ENCODE data around the gene PPP1R1C.

PPP1R1C gene

DNA sequence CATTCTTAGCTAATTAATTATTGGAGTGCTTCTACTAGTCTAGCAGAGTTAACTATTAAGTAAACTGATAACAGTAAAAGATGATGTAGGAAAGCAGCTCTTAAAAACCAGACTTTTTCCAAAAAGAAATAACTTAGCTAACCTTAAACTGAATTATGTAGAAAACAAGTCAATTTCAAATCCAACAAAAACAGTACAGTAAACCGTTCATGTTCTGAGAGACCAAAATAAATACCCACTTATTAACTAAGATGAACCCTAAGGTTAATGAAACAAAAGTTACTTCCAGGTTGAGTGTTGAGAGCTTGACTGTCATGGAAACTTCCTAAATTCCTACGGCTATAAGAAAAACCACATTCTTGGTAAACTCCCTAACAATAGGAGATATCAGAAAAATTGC lies 181.2 kb downstream of the PPP1R1C start:
- in situ Hi-C loops (cut with MboI; ENCODE audit: low sequenced_read_pairs) = no loop called here
